Neural crest cell (in vitro differentiated cells): ENCODE results near the gene GUCA2A. TPM values are rescaled to one million over a fixed set of nuclear protein-coding genes. Genes with fewer than 3 reads are reported as not detected.

Source experiments
- DNase-seq: peaks from one replicate; pipeline ENCODE4 v3.0.0; 2021; ENCODE audit warnings: low read depth, mixed read lengths, low spot score
- H3K27ac Mint-ChIP-seq: one replicate; pipeline ENCODE4 v1.8.0; 2021; ENCODE audit warnings: mild to moderate bottlenecking, mixed read lengths; ENCODE audit not compliant: unreplicated experiment
- H3K27me3 Mint-ChIP-seq: 2 replicates; pipeline ENCODE4 v1.8.0; 2021; ENCODE audit warnings: low read depth, mild to moderate bottlenecking, mixed read lengths
- H3K36me3 Mint-ChIP-seq: 2 replicates; pipeline ENCODE4 v1.8.0; 2021; ENCODE audit warnings: low read depth, mild to moderate bottlenecking, mixed read lengths
- H3K4me1 Mint-ChIP-seq: 2 replicates; pipeline ENCODE4 v1.8.0; 2021; ENCODE audit warnings: mixed read lengths
- H3K4me3 Mint-ChIP-seq: one replicate; pipeline ENCODE4 v1.8.0; 2021; ENCODE audit warnings: mild to moderate bottlenecking, mixed read lengths
- H3K9me3 Mint-ChIP-seq: 2 replicates; pipeline ENCODE4 v1.8.0; 2021; ENCODE audit warnings: mixed read lengths
- CTCF ChIP-seq: fragments of 200-600 bp; sonication (generic); conservative IDR thresholded peaks from 2 replicates; pipeline ENCODE4 v1.5.0; 2021; ENCODE audit warnings: antibody characterized with exemption, mild to moderate bottlenecking
- total RNA-seq: library from RNA; stranded (reverse); gene quantifications from 2 replicates; pipeline ENCODE4 v1.2.1, GENCODE V29; 2021

GUCA2A gene
- total RNA-seq, 1 donor from 2014 or later, result not detected

- DNase-seq, result no peak
- no peaks in the 10 kb centered on the region for H3K9me3 Mint-ChIP-seq
- H3K4me3 Mint-ChIP-seq, result no peak overlapping the region
- H3K36me3 Mint-ChIP-seq, result peaks cover 3% of the 10 kb centered on the region
- no peak overlapping the region for H3K27ac Mint-ChIP-seq
- peaks cover 15% of the 10 kb centered on the region for H3K4me1 Mint-ChIP-seq
- peak; percentile 83 for TF ChIP-seq CTCF
- H3K27me3 Mint-ChIP-seq, result no peaks in the 10 kb centered on the region
Observed at GRCh38 chr1:42176902-42177519, 12.5 kb upstream of the GUCA2A start.

DNA sequence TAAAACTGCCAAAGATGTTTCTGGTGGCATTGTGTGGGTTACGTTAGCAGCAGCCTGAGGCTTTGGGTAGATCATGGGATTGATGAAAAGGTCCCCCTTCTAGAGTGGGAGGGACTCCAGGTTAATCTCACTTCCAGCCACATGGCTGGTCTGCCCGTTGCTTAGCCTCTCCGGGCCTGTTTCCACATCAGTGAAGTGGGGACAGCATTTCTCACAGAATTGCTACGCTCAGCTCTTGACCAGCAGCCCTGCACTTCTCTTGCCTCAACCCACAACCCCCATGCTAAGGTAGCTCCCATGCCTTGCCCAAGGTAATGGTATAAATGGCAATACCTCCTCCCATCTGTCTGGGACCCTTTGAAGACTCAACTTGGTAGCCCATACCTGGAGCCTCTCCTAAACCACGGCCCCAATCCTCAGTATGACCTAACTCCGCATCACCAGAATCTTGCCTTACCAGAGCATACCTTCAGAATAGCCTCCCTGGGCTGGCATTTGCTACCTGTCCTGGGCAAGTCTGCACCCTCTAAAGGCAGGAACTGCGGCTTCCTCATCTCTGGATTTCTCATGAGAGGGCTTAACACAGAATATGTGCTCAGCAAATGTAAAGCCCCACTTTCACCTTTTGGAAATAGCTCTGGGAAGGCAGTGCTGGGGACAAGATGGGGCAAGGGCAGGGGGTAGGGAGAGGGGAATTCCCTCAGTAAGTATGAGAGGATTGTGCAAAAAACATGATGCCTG is 10.9 kb upstream of the GUCA2A start:
- no peak for TF ChIP-seq CTCF
- Mint-ChIP-seq H3K27me3 (no peaks in the 10 kb centered on the region), H3K4me3 (no peak overlapping the region), H3K27ac (no peak overlapping the region), H3K9me3 (no peaks in the 10 kb centered on the region), H3K4me1 (peaks cover 23% of the 10 kb centered on the region), H3K36me3 (no peaks in the 10 kb centered on the region)
- no peak for DNase-seq

GRCh38 chr1:42173961-42174735 is 9.6 kb upstream of the GUCA2A start:
- Mint-ChIP-seq H3K36me3 (no peaks in the 10 kb centered on the region), H3K9me3 (no peaks in the 10 kb centered on the region), H3K4me1 (peaks cover 23% of the 10 kb centered on the region), H3K27ac (peak overlapping the region; percentile 6), H3K27me3 (no peaks in the 10 kb centered on the region), H3K4me3 (no peak overlapping the region)
- no peak for TF ChIP-seq CTCF
- DNase-seq, result no peak

DNA sequence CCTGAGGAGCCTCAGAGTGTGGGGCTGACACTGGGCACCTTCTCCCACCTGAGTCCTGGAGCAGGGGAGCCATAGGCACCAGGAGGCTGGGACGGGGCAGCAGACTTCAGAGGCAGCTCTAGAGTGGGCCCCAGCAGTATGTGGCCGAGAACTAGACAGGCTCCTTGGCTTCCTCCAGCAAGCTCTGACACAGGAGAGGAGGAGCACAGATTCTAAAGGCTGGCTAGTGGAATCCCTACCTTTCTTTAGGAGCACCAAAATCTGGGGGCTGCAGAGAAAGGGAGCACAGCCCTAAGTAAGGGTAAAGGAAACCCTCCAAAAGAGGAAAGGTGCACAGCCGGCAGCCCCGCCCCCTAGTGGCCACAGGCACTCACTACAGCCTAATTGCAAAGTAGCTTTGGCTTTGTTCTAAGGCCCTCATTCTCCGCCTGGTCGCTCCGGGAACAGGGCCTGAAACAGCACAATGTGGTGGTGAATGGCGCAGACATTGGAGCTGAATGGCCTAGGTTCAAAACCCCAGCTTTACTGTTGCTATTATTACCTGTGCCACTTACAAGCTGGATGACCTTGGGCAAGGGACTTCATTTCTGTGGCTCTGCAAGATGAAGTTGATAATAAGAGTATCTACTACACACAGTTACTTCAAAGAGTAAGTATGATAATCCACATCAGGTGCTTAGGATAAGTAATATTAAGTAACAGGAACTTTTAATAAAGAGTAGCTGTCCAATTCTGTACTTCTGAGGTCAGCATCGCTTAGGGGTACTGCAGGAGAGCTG is 8.8 kb upstream of the GUCA2A start:
- Mint-ChIP-seq H3K4me3 (no peak overlapping the region), H3K4me1 (peaks cover 23% of the 10 kb centered on the region), H3K27ac (no peak overlapping the region), H3K9me3 (no peaks in the 10 kb centered on the region), H3K36me3 (no peaks in the 10 kb centered on the region), H3K27me3 (no peaks in the 10 kb centered on the region)
- TF ChIP-seq CTCF, result peak; percentile 97
- DNase-seq, result peak; percentile 79
